Measurements from ENCODE around the gene LRMDA. TPM values are rescaled to one million over a fixed set of nuclear protein-coding genes. Genes with fewer than 3 reads are reported as not detected.

The LRMDA gene
- total RNA-seq, 3 donors from 2014 or later (not counting 1 experiment from before 2014, with no cell fraction given) = 1.4 to 2.4 (median 2.1) TPM

- H3K36me3 ChIP-seq (ENCODE audit: control insufficient read depth, insufficient read depth, low read length) = no peaks in the 10 kb centered on the region
- no peaks in the 10 kb centered on the region for H3K27me3 Mint-ChIP-seq (ENCODE audit: low read depth in 2 of 2)
- ATAC-seq (no peak), DNase-seq (no peak)
- TF ChIP-seq, protein P1, sequence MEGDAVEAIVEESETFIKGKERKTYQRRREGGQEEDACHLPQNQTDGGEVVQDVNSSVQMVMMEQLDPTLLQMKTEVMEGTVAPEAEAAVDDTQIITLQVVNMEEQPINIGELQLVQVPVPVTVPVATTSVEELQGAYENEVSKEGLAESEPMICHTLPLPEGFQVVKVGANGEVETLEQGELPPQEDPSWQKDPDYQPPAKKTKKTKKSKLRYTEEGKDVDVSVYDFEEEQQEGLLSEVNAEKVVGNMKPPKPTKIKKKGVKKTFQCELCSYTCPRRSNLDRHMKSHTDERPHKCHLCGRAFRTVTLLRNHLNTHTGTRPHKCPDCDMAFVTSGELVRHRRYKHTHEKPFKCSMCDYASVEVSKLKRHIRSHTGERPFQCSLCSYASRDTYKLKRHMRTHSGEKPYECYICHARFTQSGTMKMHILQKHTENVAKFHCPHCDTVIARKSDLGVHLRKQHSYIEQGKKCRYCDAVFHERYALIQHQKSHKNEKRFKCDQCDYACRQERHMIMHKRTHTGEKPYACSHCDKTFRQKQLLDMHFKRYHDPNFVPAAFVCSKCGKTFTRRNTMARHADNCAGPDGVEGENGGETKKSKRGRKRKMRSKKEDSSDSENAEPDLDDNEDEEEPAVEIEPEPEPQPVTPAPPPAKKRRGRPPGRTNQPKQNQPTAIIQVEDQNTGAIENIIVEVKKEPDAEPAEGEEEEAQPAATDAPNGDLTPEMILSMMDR (IDR thresholded peaks at IDR 0.05) = no peak
- H3K4me3 ChIP-seq (ENCODE audit: low read length) = no peak overlapping the region
- WGBS (ENCODE audit: insufficient coverage) = 81% methylated on average over 4 of the region's 5 CpGs
- no peaks in the 10 kb centered on the region for H3K4me1 ChIP-seq (ENCODE audit: control insufficient read depth, insufficient read depth, low read length)
- no peak overlapping the region for H3K4me3 Mint-ChIP-seq
- peaks cover 2% of the 10 kb centered on the region for H3K9me3 ChIP-seq (ENCODE audit: control insufficient read depth, insufficient read depth, low read length)
- no peak overlapping the region for H3K27ac Mint-ChIP-seq
- no peaks in the 10 kb centered on the region for H3K36me3 Mint-ChIP-seq
- H3K27me3 ChIP-seq (ENCODE audit: control insufficient read depth, insufficient read depth, low read length) = no peaks in the 10 kb centered on the region
- no peaks in the 10 kb centered on the region for H3K9me3 Mint-ChIP-seq
- intact Hi-C loops (cut with micrococcal nuclease) = no loop called here
- no peak overlapping the region for H3K27ac ChIP-seq (ENCODE audit: low read length)
- no peaks in the 10 kb centered on the region for H3K4me1 Mint-ChIP-seq
These were observed 837.5 kb downstream of the LRMDA start for GRCh38 chr10:76268954-76269353.

- H3K27ac Mint-ChIP-seq = no peak overlapping the region
- H3K36me3 ChIP-seq (ENCODE audit: control insufficient read depth, insufficient read depth, low read length) = no peaks in the 10 kb centered on the region
- H3K36me3 Mint-ChIP-seq = no peaks in the 10 kb centered on the region
- H3K4me1 ChIP-seq (ENCODE audit: control insufficient read depth, insufficient read depth, low read length) = no peaks in the 10 kb centered on the region
- H3K27me3 Mint-ChIP-seq (ENCODE audit: low read depth in 2 of 2) = no peaks in the 10 kb centered on the region
- no peaks in the 10 kb centered on the region for H3K27me3 ChIP-seq (ENCODE audit: control insufficient read depth, insufficient read depth, low read length)
- H3K4me3 Mint-ChIP-seq = no peak overlapping the region
- H3K4me3 ChIP-seq (ENCODE audit: low read length) = no peak overlapping the region
- intact Hi-C loops (cut with micrococcal nuclease) = no loop called here
- no peak for ATAC-seq
- peaks cover 2% of the 10 kb centered on the region for H3K9me3 ChIP-seq (ENCODE audit: control insufficient read depth, insufficient read depth, low read length)
- WGBS (ENCODE audit: insufficient coverage) = 69% methylated on average over 5 of the region's 5 CpGs
- TF ChIP-seq, protein P1 (IDR thresholded peaks at IDR 0.05) = no peak
- H3K4me1 Mint-ChIP-seq = no peaks in the 10 kb centered on the region
- no peak overlapping the region for H3K27ac ChIP-seq (ENCODE audit: low read length)
- peaks cover under 1% of the 10 kb centered on the region in 2 donors for H3K9me3 Mint-ChIP-seq
- no peak for DNase-seq
These were observed 839.0 kb downstream of the LRMDA start for GRCh38 chr10:76270464-76270863.

DNA sequence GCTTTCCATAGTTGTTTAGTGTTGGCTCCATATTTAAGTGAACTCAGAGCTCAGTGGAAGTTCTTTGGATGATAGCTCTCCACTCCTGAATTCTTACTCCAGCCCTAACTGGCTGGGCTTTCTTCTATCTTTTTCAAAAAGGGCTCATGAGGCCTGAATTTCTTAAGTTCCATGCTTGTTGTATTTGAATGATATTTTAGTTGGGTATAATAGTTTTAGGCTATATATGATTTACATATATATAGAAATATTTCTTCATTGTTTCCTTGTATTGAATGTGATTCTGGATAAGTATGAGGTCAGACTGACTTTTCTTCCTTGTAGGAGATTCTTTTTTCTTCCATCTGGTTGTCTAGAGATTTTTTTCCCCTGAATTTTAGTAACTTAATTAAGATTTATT is 843.5 kb downstream of the LRMDA start:
- no peak overlapping the region for H3K4me3 Mint-ChIP-seq
- H3K9me3 Mint-ChIP-seq = peaks cover 2 to 7% of the 10 kb centered on the region in 2 donors
- intact Hi-C loops (cut with micrococcal nuclease) = no loop called here
- H3K27me3 ChIP-seq (ENCODE audit: control insufficient read depth, insufficient read depth, low read length) = no peaks in the 10 kb centered on the region
- H3K27me3 Mint-ChIP-seq (ENCODE audit: low read depth in 2 of 2) = no peaks in the 10 kb centered on the region
- no peak for DNase-seq
- H3K4me1 ChIP-seq (ENCODE audit: control insufficient read depth, insufficient read depth, low read length) = no peaks in the 10 kb centered on the region
- H3K9me3 ChIP-seq (ENCODE audit: control insufficient read depth, insufficient read depth, low read length) = no peaks in the 10 kb centered on the region
- H3K27ac Mint-ChIP-seq = no peak overlapping the region
- no peaks in the 10 kb centered on the region for H3K4me1 Mint-ChIP-seq
- no peaks in the 10 kb centered on the region for H3K36me3 ChIP-seq (ENCODE audit: control insufficient read depth, insufficient read depth, low read length)
- no peaks in the 10 kb centered on the region for H3K36me3 Mint-ChIP-seq
- no peak overlapping the region for H3K4me3 ChIP-seq (ENCODE audit: low read length)
- TF ChIP-seq, protein P1 (IDR thresholded peaks at IDR 0.05) = no peak
- H3K27ac ChIP-seq (ENCODE audit: low read length) = no peak overlapping the region
- no peak for ATAC-seq

- Mint-ChIP-seq H3K27ac (no peak overlapping the region), H3K36me3 (no peaks in the 10 kb centered on the region), H3K27me3 (ENCODE audit: low read depth in 2 of 2) (peaks cover 6 to 7% of the 10 kb centered on the region in 2 donors), H3K4me3 (no peak overlapping the region), H3K4me1 (no peaks in the 10 kb centered on the region), H3K9me3 (peaks cover 2 to 10% of the 10 kb centered on the region in 2 donors)
- Histone ChIP-seq H3K36me3 (ENCODE audit: control insufficient read depth, insufficient read depth, low read length) (no peaks in the 10 kb centered on the region), H3K27ac (ENCODE audit: low read length) (no peak overlapping the region), H3K9me3 (ENCODE audit: control insufficient read depth, insufficient read depth, low read length) (no peaks in the 10 kb centered on the region), H3K4me3 (ENCODE audit: low read length) (no peak overlapping the region), H3K27me3 (ENCODE audit: control insufficient read depth, insufficient read depth, low read length) (no peaks in the 10 kb centered on the region), H3K4me1 (ENCODE audit: control insufficient read depth, insufficient read depth, low read length) (no peaks in the 10 kb centered on the region)
- intact Hi-C loops (cut with micrococcal nuclease) = no loop called here
- ATAC-seq = no peak
- TF ChIP-seq, protein P1 (IDR thresholded peaks at IDR 0.05) = no peak
- whole genome bisulfite sequencing (ENCODE audit: insufficient coverage) = no CpG with 5 or more reads among the region's 1 CpG
- DNase-seq = no peak
These were observed 847.5 kb downstream of the LRMDA start for GRCh38 chr10:76278811-76279460.

Data from natural killer cell (primary cell).